ENCODE measurements around the gene HLA-DRB1. TPM values are rescaled to one million over a fixed set of nuclear protein-coding genes. Genes with fewer than 3 reads are reported as not detected.
"Not testable (repeated sequence)": the region's sequence is repeated elsewhere in the genome, so short reads cannot be mapped to it uniquely, and the experiment has no call there.

Gene HLA-DRB1
- total RNA-seq, 2 donors from 2014 or later: 20.5 to 30.3 TPM

GRCh38 chr6:32597024-32597423, 7.4 kb upstream of the HLA-DRB1 start:
- intact Hi-C loops (cut with DNase I): no loop called here
- Histone ChIP-seq H3K9me3 (no peaks in the 10 kb centered on the region), H3K36me3 (replicated peaks in 1 of 2; ENCODE audit: insufficient read depth in 1 of 2, low read depth in 2 of 2) (no peaks in the 10 kb centered on the region), H3K27me3 (no peaks in the 10 kb centered on the region), H3K4me3 (no peak overlapping the region), H3K4me1 (no peaks in the 10 kb centered on the region), H3K27ac (no peak overlapping the region)
- no peak for TF ChIP-seq CTCF (IDR thresholded peaks at IDR 0.05)
- TF ChIP-seq POLR2A (IDR thresholded peaks at IDR 0.05): no peak
- ATAC-seq (no peak), DNase-seq (no peak)

GRCh38 chr6:32590713-32591112, 1.1 kb upstream of the HLA-DRB1 start:
- WGBS, 2 donors: no CpG with 5 or more reads among the region's 10 CpGs
- H3K36me3 ChIP-seq (replicated peaks in 1 of 2; ENCODE audit: insufficient read depth in 1 of 2, low read depth in 2 of 2); H3K27ac ChIP-seq; intact Hi-C loops (cut with DNase I); DNase-seq; ATAC-seq; H3K9me3 ChIP-seq; H3K4me3 ChIP-seq; H3K27me3 ChIP-seq; H3K4me1 ChIP-seq: not testable (repeated sequence)

- H3K4me3 ChIP-seq: no peak overlapping the region
- ATAC-seq: no peak
- 68 to 82% methylated on average over 2 of the region's 2 CpGs for WGBS, 2 donors
- DNase-seq: no peak
- H3K27ac ChIP-seq: no peak overlapping the region
- no peaks in the 10 kb centered on the region for H3K4me1 ChIP-seq
- no peaks in the 10 kb centered on the region for H3K9me3 ChIP-seq
- H3K36me3 ChIP-seq (replicated peaks in 1 of 2; ENCODE audit: insufficient read depth in 1 of 2, low read depth in 2 of 2): no peaks in the 10 kb centered on the region
- TF ChIP-seq CTCF (IDR thresholded peaks at IDR 0.05) (no peak), POLR2A (IDR thresholded peaks at IDR 0.05) (no peak)
- intact Hi-C loops (cut with DNase I): no loop called here
- H3K27me3 ChIP-seq: no peaks in the 10 kb centered on the region
Observed at GRCh38 chr6:32588156-32588555, 1.5 kb downstream of the HLA-DRB1 start.

- Histone ChIP-seq H3K27ac (no peak overlapping the region), H3K27me3 (no peaks in the 10 kb centered on the region), H3K36me3 (replicated peaks in 1 of 2; ENCODE audit: insufficient read depth in 1 of 2, low read depth in 2 of 2) (no peaks in the 10 kb centered on the region), H3K4me3 (no peak overlapping the region), H3K4me1 (no peaks in the 10 kb centered on the region), H3K9me3 (no peaks in the 10 kb centered on the region)
- DNase-seq (no peak), ATAC-seq (no peak)
- TF ChIP-seq CTCF (IDR thresholded peaks at IDR 0.05) (no peak), POLR2A (IDR thresholded peaks at IDR 0.05) (no peak)
- WGBS, 2 donors: 0% methylated on average over 2 of the region's 2 CpGs
- intact Hi-C loops (cut with DNase I): no loop called here
Observed at GRCh38 chr6:32583527-32583898, 6.1 kb downstream of the HLA-DRB1 start.

- Histone ChIP-seq H3K36me3 (replicated peaks in 1 of 2; ENCODE audit: insufficient read depth in 1 of 2, low read depth in 2 of 2) (no peaks in the 10 kb centered on the region), H3K9me3 (no peaks in the 10 kb centered on the region), H3K27me3 (no peaks in the 10 kb centered on the region), H3K4me3 (no peak overlapping the region), H3K27ac (no peak overlapping the region), H3K4me1 (no peaks in the 10 kb centered on the region)
- ATAC-seq (no peak), DNase-seq (no peak)
- intact Hi-C loops (cut with DNase I): no loop called here
- WGBS, 2 donors: 20 to 35% methylated on average over 6 to 8 of the region's 8 CpGs
- TF ChIP-seq POLR2A (IDR thresholded peaks at IDR 0.05) (no peak), CTCF (IDR thresholded peaks at IDR 0.05) (no peak)
Observed at GRCh38 chr6:32581315-32582095, 8.1 kb downstream of the HLA-DRB1 start.
